Measurements from ENCODE around the gene KCNC2.
A peak's percentile ranks its signal among the peaks of the same experiment; 100 is the strongest.

Gene KCNC2

DNA sequence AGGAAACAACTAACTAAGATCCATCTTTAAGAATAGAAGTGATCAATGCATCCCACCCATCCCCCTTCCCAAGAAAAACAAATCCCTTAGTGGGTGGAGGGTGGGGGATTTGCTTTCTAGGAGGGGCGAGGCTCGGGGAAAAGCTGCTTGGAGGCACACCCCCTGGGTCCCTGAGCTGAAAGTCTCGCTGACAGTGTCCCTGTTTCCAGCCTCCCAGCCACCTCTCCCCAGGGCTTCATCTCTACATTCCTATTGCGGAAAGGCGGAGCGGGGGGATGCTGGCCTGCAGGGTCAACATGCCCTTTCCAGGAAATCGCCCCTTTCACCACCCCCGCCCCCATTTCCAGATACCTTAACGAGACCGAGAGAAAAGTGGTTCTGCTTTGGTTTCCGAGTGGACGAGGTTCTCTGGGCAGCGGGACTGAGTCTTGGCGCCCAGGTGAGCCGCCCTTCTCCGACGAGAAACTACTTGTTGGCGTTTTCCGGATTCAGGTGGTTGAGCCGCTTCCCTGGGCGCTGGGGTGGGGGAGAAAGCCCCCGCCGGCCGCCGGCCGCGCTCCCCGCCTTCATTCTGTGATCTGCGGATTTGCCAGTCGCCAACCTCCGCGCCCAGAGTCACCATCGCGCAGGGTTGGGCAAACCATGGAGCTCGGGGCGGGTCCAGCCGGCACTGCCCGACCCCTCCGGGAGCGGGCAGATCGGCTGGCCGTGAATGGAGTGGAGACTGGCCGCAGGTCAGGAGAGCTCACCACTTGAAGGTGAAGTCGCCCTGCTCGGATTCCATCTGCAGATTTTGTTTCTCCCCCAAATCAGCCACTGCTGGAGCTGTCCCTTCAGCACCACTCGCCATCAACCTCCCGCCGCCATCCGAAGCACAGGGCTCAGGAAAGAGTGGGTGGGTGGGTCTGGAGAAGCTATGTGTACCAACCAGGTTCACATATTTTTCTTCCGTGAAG is 505 bp downstream of the KCNC2 start:
- H3K27ac ChIP-seq (ENCODE audit: low read length), result no peak overlapping the region
- no peaks in the 10 kb centered on the region for H3K4me1 ChIP-seq (ENCODE audit: insufficient read depth, low read length)
- ATAC-seq (ENCODE audit: insufficient read depth, low read depth), result peak; percentile 61; the same call in 2 of the 3 replicates
- H3K9me3 ChIP-seq (ENCODE audit: insufficient read depth, low read length, severe bottlenecking), result no peaks in the 10 kb centered on the region
- no peaks in the 10 kb centered on the region for H3K79me2 ChIP-seq (ENCODE audit: insufficient read depth, low read length)
- no peak overlapping the region for H3K4me2 ChIP-seq (ENCODE audit: insufficient read depth, low read length)
- H3K27me3 ChIP-seq (ENCODE audit: insufficient read depth, low read length, poor library complexity), result no peaks in the 10 kb centered on the region
- no peak overlapping the region for H3K9ac ChIP-seq (ENCODE audit: low read depth, low read length)
- no peak overlapping the region for H3K4me3 ChIP-seq (ENCODE audit: low read depth in 1 of 2, low read length in 2 of 2)
- no peak overlapping the region for H2AFZ ChIP-seq (ENCODE audit: low read depth, low read length)
- DNase-seq, result peak; percentile 34
- no peak for TF ChIP-seq EZH2 (IDR thresholded peaks at IDR 0.05; ENCODE audit: borderline replicate concordance, low read depth, low read length, severe bottlenecking)
- TF ChIP-seq, protein P1, sequence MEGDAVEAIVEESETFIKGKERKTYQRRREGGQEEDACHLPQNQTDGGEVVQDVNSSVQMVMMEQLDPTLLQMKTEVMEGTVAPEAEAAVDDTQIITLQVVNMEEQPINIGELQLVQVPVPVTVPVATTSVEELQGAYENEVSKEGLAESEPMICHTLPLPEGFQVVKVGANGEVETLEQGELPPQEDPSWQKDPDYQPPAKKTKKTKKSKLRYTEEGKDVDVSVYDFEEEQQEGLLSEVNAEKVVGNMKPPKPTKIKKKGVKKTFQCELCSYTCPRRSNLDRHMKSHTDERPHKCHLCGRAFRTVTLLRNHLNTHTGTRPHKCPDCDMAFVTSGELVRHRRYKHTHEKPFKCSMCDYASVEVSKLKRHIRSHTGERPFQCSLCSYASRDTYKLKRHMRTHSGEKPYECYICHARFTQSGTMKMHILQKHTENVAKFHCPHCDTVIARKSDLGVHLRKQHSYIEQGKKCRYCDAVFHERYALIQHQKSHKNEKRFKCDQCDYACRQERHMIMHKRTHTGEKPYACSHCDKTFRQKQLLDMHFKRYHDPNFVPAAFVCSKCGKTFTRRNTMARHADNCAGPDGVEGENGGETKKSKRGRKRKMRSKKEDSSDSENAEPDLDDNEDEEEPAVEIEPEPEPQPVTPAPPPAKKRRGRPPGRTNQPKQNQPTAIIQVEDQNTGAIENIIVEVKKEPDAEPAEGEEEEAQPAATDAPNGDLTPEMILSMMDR (IDR thresholded peaks at IDR 0.05; ENCODE audit: borderline replicate concordance, extremely low read depth, low read length, poor library complexity, severe bottlenecking), result no peak
- no peaks in the 10 kb centered on the region for H3K36me3 ChIP-seq (ENCODE audit: insufficient read depth, low read length)
- H4K20me1 ChIP-seq (ENCODE audit: insufficient read depth, low read length), result no peaks in the 10 kb centered on the region

DNA sequence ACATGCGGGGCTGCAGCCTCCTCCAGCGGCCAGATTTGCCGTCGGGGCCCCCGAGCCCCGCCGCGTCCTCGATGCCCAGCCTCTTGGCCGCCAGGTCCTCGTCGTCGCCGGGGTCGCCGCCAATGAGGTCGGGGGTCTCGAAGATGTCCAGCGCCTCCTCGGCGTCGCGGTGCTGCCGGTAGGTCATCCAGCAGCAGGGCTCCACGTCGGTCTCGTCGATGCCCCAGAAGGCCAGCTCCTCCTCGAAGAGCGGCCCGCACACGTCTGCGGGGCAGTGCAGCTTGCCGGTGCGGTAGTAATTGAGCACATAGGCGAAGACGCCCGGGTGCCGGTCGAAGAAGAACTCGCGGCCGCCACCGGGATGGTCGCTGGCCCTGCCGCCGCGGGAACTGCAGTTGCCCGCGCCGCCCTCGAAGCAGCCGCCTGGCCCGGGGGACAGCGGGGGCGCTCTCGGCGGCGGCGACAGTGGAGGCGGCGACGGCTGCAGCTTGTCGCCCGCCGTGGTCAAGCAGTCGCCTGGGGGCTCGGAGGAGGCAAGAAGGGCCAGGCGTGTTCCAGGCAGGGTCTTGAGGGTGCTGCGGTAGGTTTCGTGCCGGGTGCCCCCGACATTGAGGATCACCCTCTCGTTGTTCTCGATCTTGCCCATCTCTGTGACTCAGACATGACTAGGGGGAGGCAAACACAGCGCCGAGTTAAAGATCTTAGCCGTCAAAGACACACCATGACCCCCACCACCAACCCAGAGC is 2.1 kb downstream of the KCNC2 start:
- no peak overlapping the region for H2AFZ ChIP-seq (ENCODE audit: low read depth, low read length)

DNA sequence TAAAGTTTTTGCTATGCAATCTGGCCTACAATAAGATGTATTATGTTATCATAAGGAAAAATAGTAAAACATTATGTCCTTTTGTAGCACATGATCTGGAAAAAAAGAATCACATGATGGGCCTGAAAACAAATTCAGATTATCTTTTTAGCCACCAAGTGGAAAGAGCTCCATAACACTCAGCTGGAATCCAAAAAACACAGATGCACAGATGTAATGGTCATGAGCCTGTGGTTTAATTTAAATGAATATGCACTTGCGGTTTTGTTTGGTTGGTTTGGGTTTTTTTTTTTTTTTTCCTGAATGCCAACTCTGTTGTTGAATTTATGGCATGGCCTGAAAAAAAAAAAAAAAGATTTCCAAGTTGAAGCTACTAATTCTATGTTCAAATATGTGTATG is 4.1 kb downstream of the KCNC2 start:
- peaks cover 11% of the 10 kb centered on the region for H3K4me1 ChIP-seq (ENCODE audit: insufficient read depth, low read length)
- no peak overlapping the region for H3K4me3 ChIP-seq (ENCODE audit: low read depth in 1 of 2, low read length in 2 of 2)
- no peak for ATAC-seq (ENCODE audit: insufficient read depth, low read depth)
- no peak overlapping the region for H3K4me2 ChIP-seq (ENCODE audit: insufficient read depth, low read length)
- TF ChIP-seq, protein P1 (IDR thresholded peaks at IDR 0.05; ENCODE audit: borderline replicate concordance, extremely low read depth, low read length, poor library complexity, severe bottlenecking), result no peak
- no peak for TF ChIP-seq EZH2 (IDR thresholded peaks at IDR 0.05; ENCODE audit: borderline replicate concordance, low read depth, low read length, severe bottlenecking)
- no peak overlapping the region for H3K9ac ChIP-seq (ENCODE audit: low read depth, low read length)
- no peaks in the 10 kb centered on the region for H3K27me3 ChIP-seq (ENCODE audit: insufficient read depth, low read length, poor library complexity)
- no peaks in the 10 kb centered on the region for H3K9me3 ChIP-seq (ENCODE audit: insufficient read depth, low read length, severe bottlenecking)
- no peaks in the 10 kb centered on the region for H4K20me1 ChIP-seq (ENCODE audit: insufficient read depth, low read length)
- H3K27ac ChIP-seq (ENCODE audit: low read length), result no peak overlapping the region
- no peak overlapping the region for H2AFZ ChIP-seq (ENCODE audit: low read depth, low read length)
- no peak for DNase-seq
- H3K79me2 ChIP-seq (ENCODE audit: insufficient read depth, low read length), result no peaks in the 10 kb centered on the region
- no peaks in the 10 kb centered on the region for H3K36me3 ChIP-seq (ENCODE audit: insufficient read depth, low read length)

More for the DNA sequence above, 2.1 kb downstream of the KCNC2 start:
- no peak overlapping the region for H3K27ac ChIP-seq (ENCODE audit: low read length)
- TF ChIP-seq, protein P1 (IDR thresholded peaks at IDR 0.05; ENCODE audit: borderline replicate concordance, extremely low read depth, low read length, poor library complexity, severe bottlenecking), result no peak
- TF ChIP-seq EZH2 (IDR thresholded peaks at IDR 0.05; ENCODE audit: borderline replicate concordance, low read depth, low read length, severe bottlenecking), result no peak
- DNase-seq (no peak), ATAC-seq (ENCODE audit: insufficient read depth, low read depth) (no peak)
- no peak overlapping the region for H3K4me3 ChIP-seq (ENCODE audit: low read depth in 1 of 2, low read length in 2 of 2)
- H3K27me3 ChIP-seq (ENCODE audit: insufficient read depth, low read length, poor library complexity), result no peaks in the 10 kb centered on the region
- no peak overlapping the region for H3K9ac ChIP-seq (ENCODE audit: low read depth, low read length)
- no peaks in the 10 kb centered on the region for H3K79me2 ChIP-seq (ENCODE audit: insufficient read depth, low read length)
- no peaks in the 10 kb centered on the region for H3K36me3 ChIP-seq (ENCODE audit: insufficient read depth, low read length)
- no peaks in the 10 kb centered on the region for H3K9me3 ChIP-seq (ENCODE audit: insufficient read depth, low read length, severe bottlenecking)
- no peaks in the 10 kb centered on the region for H3K4me1 ChIP-seq (ENCODE audit: insufficient read depth, low read length)
- no peaks in the 10 kb centered on the region for H4K20me1 ChIP-seq (ENCODE audit: insufficient read depth, low read length)
- no peak overlapping the region for H3K4me2 ChIP-seq (ENCODE audit: insufficient read depth, low read length)
